Eye (tissue), 1 donor: ENCODE data around the gene GLI1.
"Not testable (repeated sequence)": the region's sequence is repeated elsewhere in the genome, so short reads cannot be mapped to it uniquely, and the experiment has no call there.

Source experiments
- DNase-seq: peaks from one replicate; pipeline ENCODE4 v3.0.0-alpha.2; 2015

Gene GLI1

GRCh38 chr12:57459750-57460467 is at the start of gene GLI1:
TSS of gene GLI1 (plus strand) at chr12:57459785. CDS start at chr12:57463692, 3,907 bp downstream.
- DNase-seq, result peak; percentile 63

- no peak for DNase-seq
These were observed 49.1 kb upstream of the GLI1 start for GRCh38 chr12:57410534-57410933.

- DNase-seq, result not testable (repeated sequence)
These were observed 45.4 kb upstream of the GLI1 start for GRCh38 chr12:57414160-57414559.

- DNase-seq, result no peak
These were observed 44.5 kb upstream of the GLI1 start for GRCh38 chr12:57415088-57415487.

- no peak for DNase-seq
These were observed 43.3 kb upstream of the GLI1 start for GRCh38 chr12:57416039-57416996.

- no peak for DNase-seq
These were observed 41.3 kb upstream of the GLI1 start for GRCh38 chr12:57418255-57418654.

- no peak for DNase-seq
These were observed 40.1 kb upstream of the GLI1 start for GRCh38 chr12:57419495-57419894.

- DNase-seq, result no peak
These were observed 39.1 kb upstream of the GLI1 start for GRCh38 chr12:57420482-57420881.

- not testable (repeated sequence) for DNase-seq
These were observed 32.6 kb upstream of the GLI1 start for GRCh38 chr12:57426948-57427347.

- no peak for DNase-seq
These were observed 30.6 kb upstream of the GLI1 start for GRCh38 chr12:57428965-57429364.

- DNase-seq, result peak; percentile 11
These were observed 30.0 kb upstream of the GLI1 start for GRCh38 chr12:57429473-57430111.

GRCh38 chr12:57430112-57430930 is 29.3 kb upstream of the GLI1 start:
- peak; percentile 72 for DNase-seq

GRCh38 chr12:57430931-57431566 is 28.5 kb upstream of the GLI1 start, which contains the start of gene R3HDM2:
TSS of gene R3HDM2 (minus strand) at chr12:57431043. CDS start at chr12:57310428, 120,615 bp downstream.
- DNase-seq, result peak; percentile 98

- DNase-seq, result no peak
These were observed 27.9 kb upstream of the GLI1 start for GRCh38 chr12:57431654-57432188.

GRCh38 chr12:57433370-57433769 is 26.2 kb upstream of the GLI1 start:
- DNase-seq, result no peak

GRCh38 chr12:57434517-57435223 is 24.9 kb upstream of the GLI1 start, which contains the start of gene INHBC:
TSS of gene INHBC (plus strand) at chr12:57434784. CDS start at chr12:57434887, 103 bp downstream.
- no peak for DNase-seq

GRCh38 chr12:57435293-57435692 is 24.3 kb upstream of the GLI1 start:
- DNase-seq, result no peak

GRCh38 chr12:57438400-57438799 is 21.2 kb upstream of the GLI1 start:
- no peak for DNase-seq

- DNase-seq, result no peak
These were observed 19.8 kb upstream of the GLI1 start for GRCh38 chr12:57439762-57440266.

GRCh38 chr12:57441393-57441792 is 18.2 kb upstream of the GLI1 start:
- DNase-seq, result not testable (repeated sequence)
